Esophagus muscularis mucosa (tissue), 4 donors: Measurements from ENCODE around the gene COQ7. TPM values are rescaled to one million over a fixed set of nuclear protein-coding genes. Genes with fewer than 3 reads are reported as not detected.

Experiments
- DNase-seq: peaks from one replicate; pipeline ENCODE4 v3.0.0-alpha.2; 2017; ENCODE audit errors: extremely low spot score
- H3K27ac ChIP-seq, 4 donors: fragments of 200-600 bp; sonication (generic); replicated peaks in 1 of 4; 1 replicate in 3 of 4; 2 replicates in 1 of 4; pipeline ENCODE4 v1.5.1; 2016 to 2019; ENCODE audit warnings: mild to moderate bottlenecking in 1 of 4
- H3K27me3 ChIP-seq, 4 donors: fragments of 200-600 bp; sonication (generic); one replicate each; pipeline versions ENCODE4 v1.5.1 to v1.6.0; 2016 to 2019
- H3K36me3 ChIP-seq, 4 donors: fragments of 200-600 bp; sonication (generic); one replicate each; pipeline ENCODE4 v1.5.1; 2016 to 2019
- H3K4me1 ChIP-seq, 4 donors: fragments of 200-600 bp; sonication (generic); one replicate each; pipeline ENCODE4 v1.5.1; 2016 to 2019
- H3K4me3 ChIP-seq, 4 donors: fragments of 200-600 bp; sonication (generic); 1 replicate in 2 of 4; 2 replicates in 2 of 4; pipeline ENCODE4 v1.5.1; 2016 to 2019; ENCODE audit warnings: mild to moderate bottlenecking in 4 of 4, moderate library complexity in 1 of 4
- H3K9me3 ChIP-seq, 4 donors: fragments of 200-600 bp; sonication (generic); 1 replicate in 3 of 4; 2 replicates in 1 of 4; pipeline ENCODE4 v1.5.1; 2016 to 2019
- EP300 ChIP-seq: sonication (generic); formaldehyde crosslinking; IDR thresholded peaks from one replicate; pipeline ENCODE4 v1.6.1; 2017; ENCODE audit warnings: antibody characterized with exemption
- POLR2A ChIP-seq: fragments of 450-650 bp; IDR thresholded peaks from one replicate; pipeline ENCODE4 v1.6.1; 2017; ENCODE audit warnings: antibody characterized with exemption, moderate library complexity, mild to moderate bottlenecking, low read depth
- POLR2AphosphoS5 ChIP-seq, 2 donors: sonication (generic); formaldehyde crosslinking; IDR thresholded peaks; one replicate each; pipeline ENCODE4 v1.6.1; 2017; ENCODE audit warnings: antibody characterized with exemption in 2 of 2
- WGBS: methylation state at CpG from one replicate; pipeline ENCODE4 v1.1.5; 2018; 5-methylcytosine and 5-hydroxymethylcytosine counted together
- intact Hi-C: fragments of 100-400 bp; cut with DNase I; formaldehyde crosslinking; loops from one replicate; pipeline ENCODE4 v1.15.1; 2023
- total RNA-seq, 4 donors: library from RNA; depleted of rRNA; stranded (reverse); fragments of >200 nt; gene quantifications; one replicate each; pipeline versions ENCODE4 v1.1.0 to v1.2.1, GENCODE V29; 2016
- TF ChIP-seq, protein P1 (sequence below), 3 experiments: fragments of 200-600 bp in 2 of 3; fragments of 450-650 bp in 1 of 3; sonication (generic) in 2 of 3; IDR thresholded peaks; one replicate each; pipeline ENCODE4 v1.5.1; 2017 to 2019; ENCODE audit warnings: antibody characterized with exemption in 3 of 3, mild to moderate bottlenecking in 2 of 3, moderate library complexity in 1 of 3

Gene COQ7
- total RNA-seq, 4 donors from 2014 or later = 19.1 to 31.2 (median 28.8) TPM

DNA sequence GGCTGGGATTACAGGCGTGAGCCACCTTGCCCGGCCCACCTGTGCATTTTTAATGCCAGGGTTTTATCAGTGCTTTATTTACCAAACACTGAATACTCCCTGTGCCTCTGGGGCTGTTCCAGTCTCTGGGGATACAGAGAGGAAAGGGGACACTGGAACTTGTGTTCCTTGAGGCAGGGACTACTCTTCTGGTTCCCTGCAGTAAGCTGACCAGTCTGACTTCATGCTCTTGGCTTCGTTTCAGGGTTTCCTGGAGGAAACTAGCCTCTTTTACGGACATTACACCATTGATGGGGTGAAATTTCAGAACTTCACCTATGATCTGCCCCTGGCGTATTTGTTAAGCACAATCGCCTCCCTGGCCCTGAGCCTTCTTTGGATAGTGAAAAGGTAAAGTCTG is 37.4 kb upstream of the COQ7 start:
- H3K36me3 ChIP-seq = peaks cover 0 to 2% (median 0%) of the 10 kb centered on the region in 4 donors
- no peaks in the 10 kb centered on the region for H3K9me3 ChIP-seq
- no peaks in the 10 kb centered on the region for H3K4me1 ChIP-seq
- intact Hi-C loops = no loop called here
- 85% methylated on average over 6 of the region's 6 CpGs for WGBS
- H3K4me3 ChIP-seq = no peak overlapping the region
- no peaks in the 10 kb centered on the region for H3K27me3 ChIP-seq
- TF ChIP-seq POLR2AphosphoS5 (IDR thresholded peaks at IDR 0.05) (no peak), EP300 (no peak), POLR2A (no peak)
- no peak overlapping the region for H3K27ac ChIP-seq
- DNase-seq = no peak

DNA sequence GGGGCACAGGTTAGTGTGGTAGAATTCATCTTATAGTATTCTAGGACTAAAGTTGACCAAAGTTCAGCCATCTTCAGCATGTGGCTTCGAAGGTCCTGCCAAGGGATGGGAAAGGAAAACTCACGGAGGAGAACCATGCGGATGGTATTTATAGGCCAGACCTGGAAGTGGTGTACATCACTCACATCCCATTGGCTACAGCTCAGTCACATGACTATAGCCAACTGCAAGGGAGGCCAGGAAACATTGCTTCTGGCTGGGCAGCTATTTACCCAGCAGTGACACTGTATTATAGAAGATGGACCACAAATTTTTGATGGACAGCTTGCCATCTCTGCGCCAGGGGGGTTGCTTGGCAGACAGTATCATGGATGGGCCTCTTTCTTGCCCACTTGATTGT is 35.7 kb upstream of the COQ7 start:
- no peaks in the 10 kb centered on the region for H3K4me1 ChIP-seq
- H3K27me3 ChIP-seq = no peaks in the 10 kb centered on the region
- TF ChIP-seq POLR2AphosphoS5 (IDR thresholded peaks at IDR 0.05) = no peak
- TF ChIP-seq POLR2A = no peak
- TF ChIP-seq, protein P1, sequence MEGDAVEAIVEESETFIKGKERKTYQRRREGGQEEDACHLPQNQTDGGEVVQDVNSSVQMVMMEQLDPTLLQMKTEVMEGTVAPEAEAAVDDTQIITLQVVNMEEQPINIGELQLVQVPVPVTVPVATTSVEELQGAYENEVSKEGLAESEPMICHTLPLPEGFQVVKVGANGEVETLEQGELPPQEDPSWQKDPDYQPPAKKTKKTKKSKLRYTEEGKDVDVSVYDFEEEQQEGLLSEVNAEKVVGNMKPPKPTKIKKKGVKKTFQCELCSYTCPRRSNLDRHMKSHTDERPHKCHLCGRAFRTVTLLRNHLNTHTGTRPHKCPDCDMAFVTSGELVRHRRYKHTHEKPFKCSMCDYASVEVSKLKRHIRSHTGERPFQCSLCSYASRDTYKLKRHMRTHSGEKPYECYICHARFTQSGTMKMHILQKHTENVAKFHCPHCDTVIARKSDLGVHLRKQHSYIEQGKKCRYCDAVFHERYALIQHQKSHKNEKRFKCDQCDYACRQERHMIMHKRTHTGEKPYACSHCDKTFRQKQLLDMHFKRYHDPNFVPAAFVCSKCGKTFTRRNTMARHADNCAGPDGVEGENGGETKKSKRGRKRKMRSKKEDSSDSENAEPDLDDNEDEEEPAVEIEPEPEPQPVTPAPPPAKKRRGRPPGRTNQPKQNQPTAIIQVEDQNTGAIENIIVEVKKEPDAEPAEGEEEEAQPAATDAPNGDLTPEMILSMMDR (IDR thresholded peaks at IDR 0.05) = no peak
- no peak for TF ChIP-seq EP300
- H3K4me3 ChIP-seq = no peak overlapping the region
- 67% methylated on average over 3 of the region's 4 CpGs for WGBS
- H3K27ac ChIP-seq = no peak overlapping the region
- peaks cover 0 to 3% (median 1%) of the 10 kb centered on the region in 4 donors for H3K36me3 ChIP-seq
- peaks cover 0 to 8% (median 3%) of the 10 kb centered on the region in 4 donors for H3K9me3 ChIP-seq
- DNase-seq = no peak
- intact Hi-C loops = no loop called here

DNA sequence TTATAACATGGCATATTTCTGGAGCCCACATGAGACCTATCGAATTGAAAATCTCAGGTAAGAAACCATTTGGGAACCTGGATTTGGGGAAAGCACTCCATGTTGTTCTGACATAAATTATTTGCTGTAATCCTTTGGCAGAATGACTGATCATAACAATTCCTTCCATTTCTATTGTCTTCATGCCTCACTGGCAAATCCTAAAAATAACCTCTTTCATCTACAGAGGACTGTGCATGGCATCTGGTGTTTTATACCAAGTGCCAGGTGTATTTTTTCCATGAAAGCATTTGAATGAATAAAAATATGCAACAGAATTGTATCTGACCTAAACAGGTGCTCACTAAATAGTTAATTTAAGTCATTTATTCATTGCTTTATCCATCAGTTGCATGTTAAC is 33.7 kb upstream of the COQ7 start:
- Histone ChIP-seq H3K4me3 (no peak overlapping the region), H3K27me3 (no peaks in the 10 kb centered on the region), H3K27ac (no peak overlapping the region), H3K4me1 (no peaks in the 10 kb centered on the region), H3K36me3 (peaks cover 0 to 5% (median 1%) of the 10 kb centered on the region in 4 donors), H3K9me3 (peaks cover 0 to 14% (median 4%) of the 10 kb centered on the region in 4 donors)
- TF ChIP-seq EP300 (no peak), POLR2A (no peak), POLR2AphosphoS5 (IDR thresholded peaks at IDR 0.05) (no peak)
- TF ChIP-seq, protein P1 (IDR thresholded peaks at IDR 0.05) = no peak
- 89% methylated on average over 1 of the region's 1 CpG for WGBS
- no peak for DNase-seq
- intact Hi-C loops = no loop called here

DNA sequence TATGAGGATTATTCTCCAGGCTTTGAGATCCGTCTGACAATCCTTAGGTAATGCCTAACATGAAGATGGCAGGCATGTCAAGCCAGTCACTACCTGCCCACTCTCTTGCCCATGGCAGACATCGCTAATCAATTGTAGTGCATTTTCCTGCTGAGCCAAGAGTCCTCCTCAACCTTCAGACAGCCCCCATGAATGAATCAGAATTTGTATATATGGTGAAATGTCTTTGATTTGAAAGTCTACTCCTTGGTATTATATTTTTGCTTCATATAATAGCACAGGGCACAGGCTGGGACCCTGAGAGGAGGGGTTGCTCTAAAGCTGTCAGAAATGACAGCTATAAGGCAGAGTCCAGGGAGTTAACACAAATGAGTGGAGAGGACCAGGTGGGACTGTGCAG is 27.0 kb upstream of the COQ7 start:
- TF ChIP-seq POLR2AphosphoS5 (IDR thresholded peaks at IDR 0.05) (no peak), EP300 (no peak), POLR2A (no peak)
- TF ChIP-seq, protein P1 (IDR thresholded peaks at IDR 0.05) = no peak
- H3K4me3 ChIP-seq = no peak overlapping the region
- intact Hi-C loops = no loop called here
- H3K36me3 ChIP-seq = peaks cover 2 to 21% (median 4%) of the 10 kb centered on the region in 4 donors
- no peak overlapping the region for H3K27ac ChIP-seq
- H3K9me3 ChIP-seq = peaks cover 0 to 14% (median 4%) of the 10 kb centered on the region in 4 donors
- WGBS = 100% methylated on average over 2 of the region's 2 CpGs
- no peaks in the 10 kb centered on the region for H3K4me1 ChIP-seq
- no peaks in the 10 kb centered on the region for H3K27me3 ChIP-seq
- DNase-seq = no peak

DNA sequence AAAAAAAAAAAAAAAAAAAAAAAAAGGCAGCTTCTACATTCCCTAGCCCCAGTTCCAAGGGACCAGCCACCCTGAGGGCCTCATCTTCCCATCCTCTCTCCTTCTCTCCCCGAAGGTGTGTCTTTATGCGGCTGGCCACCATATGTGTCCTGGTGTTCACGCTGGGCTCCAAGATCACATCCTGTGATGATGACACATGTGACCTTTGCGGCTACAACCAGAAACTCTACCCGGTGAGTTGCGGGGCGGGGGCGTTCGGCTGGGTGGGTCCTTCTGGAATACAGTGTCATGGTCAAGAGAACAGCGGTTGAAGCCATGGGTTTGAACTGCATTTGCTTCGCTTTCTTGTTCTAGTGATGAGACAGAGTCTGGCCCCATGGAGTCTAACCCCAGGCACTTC is 22.6 kb upstream of the COQ7 start:
- Histone ChIP-seq H3K4me1 (no peaks in the 10 kb centered on the region), H3K9me3 (no peaks in the 10 kb centered on the region), H3K4me3 (no peak overlapping the region), H3K27me3 (no peaks in the 10 kb centered on the region), H3K27ac (no peak overlapping the region), H3K36me3 (peaks cover 4 to 25% (median 5%) of the 10 kb centered on the region in 4 donors)
- TF ChIP-seq POLR2A (no peak), EP300 (no peak), POLR2AphosphoS5 (IDR thresholded peaks at IDR 0.05) (no peak)
- TF ChIP-seq, protein P1 (IDR thresholded peaks at IDR 0.05) = no peak
- intact Hi-C loops = no loop called here
- WGBS = 89% methylated on average over 11 of the region's 11 CpGs
- DNase-seq = no peak
